GM18498 (cell line): ENCODE results near the gene GLYAT.
"Not testable (repeated sequence)": the region's sequence is repeated elsewhere in the genome, so short reads cannot be mapped to it uniquely, and the experiment has no call there.

Experiments
- ATAC-seq: cut with Tn5 transposase; IDR thresholded peaks from one replicate; pipeline ENCODE4 v1.9.1; 2021; ENCODE audit warnings: mild to moderate bottlenecking, moderate library complexity; ENCODE audit not compliant: unreplicated experiment

Gene GLYAT

DNA sequence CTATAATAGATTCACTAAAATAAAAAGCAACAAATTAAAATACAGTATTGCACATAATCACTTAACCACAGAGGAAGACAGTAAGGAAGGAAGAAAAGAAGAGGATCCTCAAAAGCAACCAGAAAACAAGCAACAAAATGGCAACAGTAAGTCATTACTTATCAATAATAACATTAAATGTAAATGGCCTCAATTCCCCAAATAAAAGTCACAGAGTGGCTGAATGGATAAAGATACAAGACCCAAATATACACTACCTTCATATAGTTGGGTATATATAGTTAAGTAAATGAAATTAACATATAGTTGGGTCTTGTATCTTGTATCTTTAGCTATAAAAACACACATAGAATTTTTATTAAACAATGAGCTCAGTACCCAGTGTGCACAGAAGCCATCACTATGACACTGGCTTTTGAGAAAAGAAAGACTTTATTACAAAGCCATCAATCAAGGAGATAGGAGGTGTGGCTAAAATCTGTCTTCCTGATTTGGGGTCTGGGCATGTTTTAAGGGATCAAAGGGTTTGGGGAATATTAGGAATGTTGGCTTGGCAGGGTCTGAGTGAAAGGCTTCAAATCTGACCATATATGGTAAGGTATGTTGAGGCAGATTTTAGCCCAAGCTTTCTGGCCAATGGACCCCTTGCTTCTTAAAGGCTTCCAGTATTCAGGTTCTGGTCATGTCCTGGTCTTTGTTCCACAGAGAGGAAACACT is 13.4 kb upstream of the GLYAT start:
- no peak for ATAC-seq

DNA sequence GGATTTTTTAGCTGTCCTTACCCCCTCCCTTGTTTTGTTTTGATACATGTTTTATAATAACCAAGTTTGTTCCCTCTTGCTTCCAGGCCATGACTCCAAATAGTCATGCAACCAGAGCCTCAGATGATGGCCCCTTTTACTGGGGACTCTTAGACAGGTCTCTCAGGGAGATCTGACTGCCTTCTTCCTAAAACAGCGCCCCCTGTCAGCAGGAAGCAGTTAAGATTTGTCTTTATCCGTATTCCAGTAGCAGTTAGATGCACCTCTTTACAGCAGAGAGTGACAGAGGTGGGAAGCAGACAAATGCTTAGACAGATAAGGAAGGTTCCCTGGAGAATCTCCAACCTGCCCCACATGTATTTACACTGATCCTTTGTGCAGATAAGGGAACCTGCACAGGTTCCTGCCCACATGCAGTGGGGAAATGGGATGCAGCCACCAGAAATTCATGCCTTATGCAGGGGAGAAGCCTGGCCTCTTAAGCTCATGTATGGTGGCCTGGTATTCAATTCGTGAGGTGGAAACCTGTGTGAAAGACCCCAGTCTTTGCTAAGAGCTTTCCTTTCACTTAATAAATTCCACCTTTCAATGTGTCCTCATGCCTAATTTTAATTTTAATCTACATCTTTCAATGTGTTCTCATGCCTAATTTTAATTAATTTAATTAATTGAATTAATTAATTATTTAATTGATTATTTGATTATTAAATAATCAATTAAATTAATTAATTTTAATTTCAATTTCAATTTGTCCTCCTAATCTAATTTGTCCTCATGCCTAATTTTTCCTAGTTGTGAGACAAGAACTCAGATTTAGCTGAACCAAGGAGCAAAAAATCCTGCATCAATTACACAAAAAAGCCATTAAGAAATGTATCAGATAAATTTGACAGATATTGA is 11.5 kb upstream of the GLYAT start:
- no peak for ATAC-seq

DNA sequence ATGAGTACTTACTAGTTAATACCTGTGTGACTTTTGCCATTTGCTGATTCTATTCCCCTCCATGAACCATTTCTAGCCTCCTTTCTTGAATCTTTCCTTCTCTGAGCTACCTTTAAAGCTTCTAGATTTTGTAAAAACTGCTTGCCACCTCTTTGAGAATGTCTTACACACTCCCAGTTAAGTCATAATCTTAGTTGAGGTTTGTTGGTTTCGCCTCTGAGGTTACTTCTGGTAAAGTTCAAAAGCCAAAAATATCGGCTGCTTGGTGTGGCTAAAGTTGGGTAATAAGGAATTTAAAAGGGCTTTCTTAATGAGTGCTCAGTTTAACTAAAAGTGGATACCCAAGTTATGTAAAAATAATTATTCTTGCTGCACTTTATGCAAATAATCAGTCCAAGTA is 10.4 kb upstream of the GLYAT start:
- peak; percentile 68 for ATAC-seq

DNA sequence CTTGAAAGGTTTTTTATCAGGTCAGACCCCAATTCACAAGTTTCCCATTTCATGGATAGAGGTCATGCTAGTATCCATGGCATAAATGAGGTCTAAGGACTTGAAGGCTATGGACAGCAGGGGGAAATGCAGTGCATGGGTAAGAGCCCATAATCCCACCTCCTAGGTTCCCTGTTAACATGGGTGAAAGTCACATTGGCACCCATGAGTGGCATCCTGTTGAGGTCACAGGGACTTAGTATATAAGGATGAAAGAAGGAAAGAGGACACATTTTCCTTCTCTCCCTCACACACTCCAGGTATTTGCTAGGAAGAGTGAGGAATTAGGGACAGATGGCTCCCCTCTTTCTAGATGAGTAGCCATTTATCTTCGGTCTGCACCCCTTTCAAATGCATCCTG is 9.4 kb upstream of the GLYAT start:
- ATAC-seq, result no peak

DNA sequence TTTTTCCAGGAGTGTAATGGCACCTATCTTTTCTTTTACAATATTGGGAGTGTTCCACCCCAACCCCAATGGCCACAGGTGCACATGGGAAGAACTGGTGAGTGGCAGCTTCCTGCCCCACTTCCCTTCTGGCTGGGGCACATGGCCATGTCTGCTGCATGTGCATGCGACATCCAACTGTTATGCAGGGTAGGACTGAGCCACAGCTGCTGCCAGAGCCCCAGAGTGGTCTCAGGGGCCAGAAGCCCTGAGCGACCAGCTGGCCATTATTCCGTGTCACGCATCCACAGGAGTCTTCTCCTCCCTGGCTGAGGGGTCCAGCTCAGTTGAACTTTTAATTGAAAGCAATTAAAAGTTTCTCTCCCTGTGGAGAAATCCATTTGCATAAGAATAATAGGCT is 8.7 kb upstream of the GLYAT start:
- no peak for ATAC-seq

DNA sequence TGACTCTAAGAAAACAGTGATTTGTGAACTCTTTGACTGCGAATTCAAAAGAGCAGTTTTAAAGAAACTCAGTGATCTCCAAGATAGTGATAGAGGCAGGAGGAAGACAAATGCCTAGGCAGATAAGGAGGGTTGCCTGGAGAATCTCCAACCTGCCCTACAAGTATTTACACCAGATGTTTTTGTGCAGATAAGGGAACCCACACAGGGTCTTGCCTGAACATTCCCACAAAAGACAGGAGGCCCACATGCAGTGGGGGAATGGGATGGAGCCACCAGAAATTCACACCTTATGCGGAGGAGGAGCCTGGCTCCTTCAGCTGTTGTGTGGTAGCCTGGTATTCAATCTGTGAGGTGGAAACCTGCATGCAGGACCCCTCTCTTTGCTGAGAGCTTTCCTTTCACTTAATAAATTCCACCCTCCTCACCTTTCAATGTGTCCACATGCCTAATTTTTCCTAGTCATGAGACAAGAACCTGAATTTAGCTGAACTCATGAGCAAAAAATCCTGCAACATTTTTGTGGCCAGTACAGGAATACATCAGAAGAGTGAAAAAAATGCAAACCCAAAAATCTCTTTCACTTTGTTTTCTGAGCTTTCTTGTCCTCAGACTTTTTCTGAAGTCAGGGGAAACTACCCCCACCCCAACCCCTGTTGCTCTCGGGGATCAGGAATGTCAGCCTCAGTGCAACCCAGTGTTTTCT is 8.1 kb upstream of the GLYAT start:
- no peak for ATAC-seq

DNA sequence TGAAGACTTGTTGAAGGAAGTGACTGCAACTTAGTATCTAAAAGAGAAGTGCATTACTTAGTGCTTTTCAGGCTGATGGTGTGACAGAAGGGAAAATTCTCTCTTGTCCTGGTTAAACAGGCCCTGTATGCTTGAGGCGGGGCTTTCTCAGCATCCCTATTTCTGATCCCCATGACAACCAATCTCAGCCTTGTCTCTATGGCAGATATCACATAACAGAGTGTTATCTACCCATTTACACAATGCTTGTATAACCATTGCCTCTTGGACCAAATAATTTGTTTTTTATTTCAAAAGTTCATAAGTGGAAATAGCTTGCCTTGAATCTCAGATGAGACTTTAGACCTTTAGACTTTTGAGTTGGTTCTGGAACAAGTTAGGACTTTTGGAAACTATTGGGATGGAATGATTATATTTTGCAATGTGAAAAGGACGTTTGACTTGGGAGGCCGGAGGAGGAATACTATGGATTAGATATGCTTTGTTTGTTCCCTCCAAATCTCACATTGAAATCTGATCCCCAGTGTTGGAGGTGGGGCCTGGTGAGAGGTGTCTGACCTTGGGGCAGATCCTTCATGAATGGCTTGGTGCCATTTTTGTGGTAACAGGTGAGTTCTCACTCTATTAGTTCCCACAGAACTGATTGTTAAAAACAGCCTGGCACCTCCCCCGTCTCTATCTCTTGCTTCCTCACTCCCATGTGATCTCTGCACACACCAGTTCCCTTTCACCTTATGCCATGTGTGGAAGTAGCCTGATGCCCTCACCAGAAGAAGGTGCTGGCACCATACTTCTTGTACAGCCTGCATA is 3.1 kb upstream of the GLYAT start:
- no peak for ATAC-seq

DNA sequence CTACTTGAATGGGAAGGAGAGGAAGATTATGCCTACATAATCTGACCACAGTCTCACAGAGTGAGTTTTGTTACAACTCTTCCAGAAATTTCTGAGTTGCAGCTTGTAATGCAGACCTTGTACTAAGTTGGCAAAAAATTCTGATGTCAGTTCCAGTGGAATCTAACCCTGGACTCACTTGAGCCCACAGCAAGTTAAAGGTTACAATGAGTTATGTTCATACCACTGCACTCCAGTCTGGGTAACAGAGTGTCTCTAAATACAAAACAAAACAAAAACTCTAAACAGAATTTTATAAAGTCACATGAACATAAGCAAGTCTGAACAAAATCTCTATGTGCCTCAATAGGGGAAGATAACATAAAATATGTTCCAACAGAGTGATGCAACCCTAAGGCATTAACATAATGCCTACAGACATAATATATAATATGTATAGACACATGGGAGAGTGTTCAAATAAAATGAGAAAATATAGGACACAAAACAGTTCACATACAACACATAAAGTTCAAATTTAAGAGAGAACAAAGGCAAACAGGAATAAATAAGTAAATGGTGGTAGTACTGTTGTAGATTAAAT is 1.1 kb downstream of the GLYAT start:
- no peak for ATAC-seq

DNA sequence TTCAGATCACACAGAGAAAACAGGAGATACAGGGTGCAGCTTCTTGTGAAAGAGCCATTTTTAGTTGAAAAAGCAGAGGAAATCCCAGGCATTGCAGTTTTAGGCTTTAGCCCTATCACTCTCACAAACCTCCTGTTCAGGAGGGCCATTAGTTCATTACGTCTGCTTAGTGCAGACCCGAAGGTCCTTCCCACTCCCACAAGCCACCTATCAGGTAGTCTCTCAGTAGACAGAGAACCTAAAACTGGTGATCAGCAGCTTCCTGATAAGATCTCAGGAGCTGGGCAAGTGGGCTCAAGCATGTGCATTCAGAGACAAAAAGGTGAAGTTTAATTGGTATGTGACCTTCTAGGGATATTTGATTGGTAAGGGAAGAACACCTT is 4.3 kb downstream of the GLYAT start:
- no peak for ATAC-seq

DNA sequence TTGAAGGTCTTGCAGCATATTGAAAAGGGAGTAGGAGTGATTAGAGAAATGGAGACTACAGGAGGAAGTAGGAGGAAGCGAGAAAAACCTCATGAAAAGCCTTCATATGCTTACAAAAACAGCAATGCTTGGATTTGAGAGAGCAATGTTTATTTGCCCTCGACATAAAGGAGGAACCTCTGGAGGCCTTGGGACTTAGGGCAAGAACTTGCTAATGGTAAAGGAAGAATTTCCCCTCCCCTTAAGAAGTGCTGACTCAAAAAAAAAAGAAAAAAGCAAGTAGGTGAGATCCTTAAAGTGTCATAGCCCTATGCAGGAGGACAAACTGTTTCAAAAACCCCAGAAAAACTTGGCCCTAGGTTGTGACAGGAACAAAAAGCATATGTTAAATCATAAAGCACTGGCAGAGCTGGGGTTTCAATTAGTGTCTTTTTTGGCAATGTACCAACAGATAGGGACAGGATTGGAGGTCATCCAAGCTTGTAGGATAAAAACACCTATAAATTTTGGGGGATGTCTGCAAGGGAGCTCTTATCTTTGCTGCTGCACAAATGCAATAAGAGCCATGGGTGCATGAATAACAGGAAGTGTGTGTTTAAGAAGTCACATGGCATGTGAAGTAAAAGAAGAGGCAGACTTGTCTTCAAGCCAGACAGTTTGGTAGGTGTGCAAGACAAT is 4.9 kb downstream of the GLYAT start:
- ATAC-seq, result no peak

DNA sequence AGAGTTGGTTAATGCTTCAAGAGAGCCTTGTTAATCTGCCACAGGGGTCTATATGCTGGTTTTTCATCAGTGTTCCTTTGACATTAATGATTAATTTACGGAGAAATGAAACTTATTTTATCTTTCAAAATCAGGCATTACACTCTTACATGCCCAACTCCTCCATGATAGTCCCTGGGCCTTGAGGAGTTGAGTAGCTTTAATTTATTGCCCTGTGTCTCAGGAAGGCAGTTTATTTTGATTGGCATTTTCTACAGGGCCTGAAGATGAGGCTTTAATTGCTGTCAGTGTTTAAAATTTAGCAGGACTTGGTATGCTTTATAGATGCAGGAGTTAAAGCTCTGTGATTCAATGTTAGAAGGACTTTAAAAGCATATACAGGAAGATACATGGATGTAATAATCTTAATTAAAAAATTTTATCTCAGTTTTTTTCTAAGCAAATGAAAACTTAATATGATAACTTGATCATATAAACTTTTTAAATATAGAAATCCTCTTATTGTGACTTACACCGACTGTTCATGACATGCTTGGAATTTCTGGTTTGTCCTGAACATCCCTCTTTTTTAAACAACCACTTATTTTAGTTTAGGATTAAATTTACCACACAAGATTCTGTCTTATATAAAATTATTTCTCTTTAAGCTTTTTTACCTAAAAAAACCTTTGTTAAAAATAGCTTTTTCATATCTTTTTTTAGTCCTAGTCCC is 12.2 kb downstream of the GLYAT start:
- no peak for ATAC-seq

DNA sequence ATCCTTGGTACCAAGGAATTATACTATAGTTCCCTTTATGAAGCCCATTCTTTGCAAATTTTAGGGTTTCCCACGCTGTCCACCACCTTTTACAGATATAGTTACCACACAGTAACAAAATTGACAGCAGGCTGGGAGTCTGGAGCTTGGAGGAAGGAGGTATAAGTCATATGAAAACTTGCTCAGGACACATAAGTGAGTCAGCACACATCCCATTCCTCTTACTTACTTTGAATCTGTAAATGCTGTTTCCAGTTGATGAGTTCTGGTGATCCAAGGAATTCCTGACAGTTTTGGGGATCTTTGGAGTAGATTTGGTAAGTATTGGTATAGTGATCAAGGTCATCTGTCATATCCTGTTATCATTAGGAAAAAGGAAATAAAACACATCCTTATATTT is 19.2 kb downstream of the GLYAT start:
- ATAC-seq, result no peak

DNA sequence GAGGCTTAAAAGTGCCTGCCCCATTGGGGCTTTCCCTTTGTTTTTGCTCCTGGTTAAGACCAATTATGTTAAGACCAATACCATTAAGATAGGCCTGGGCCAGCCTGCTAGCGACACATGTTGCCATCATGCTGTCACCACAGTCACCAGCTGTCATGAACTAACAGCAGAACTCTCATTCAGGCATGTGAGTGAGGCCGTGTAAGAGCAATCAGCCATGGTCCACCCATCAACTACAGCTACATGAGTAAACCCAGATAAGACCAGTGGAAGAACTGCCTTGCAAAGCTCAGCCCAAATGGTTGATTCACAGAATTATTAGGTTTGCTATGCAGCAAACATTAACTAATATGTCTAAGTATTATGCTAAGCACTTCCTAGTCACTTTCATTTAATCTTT is 19.9 kb downstream of the GLYAT start:
- ATAC-seq, result no peak

DNA sequence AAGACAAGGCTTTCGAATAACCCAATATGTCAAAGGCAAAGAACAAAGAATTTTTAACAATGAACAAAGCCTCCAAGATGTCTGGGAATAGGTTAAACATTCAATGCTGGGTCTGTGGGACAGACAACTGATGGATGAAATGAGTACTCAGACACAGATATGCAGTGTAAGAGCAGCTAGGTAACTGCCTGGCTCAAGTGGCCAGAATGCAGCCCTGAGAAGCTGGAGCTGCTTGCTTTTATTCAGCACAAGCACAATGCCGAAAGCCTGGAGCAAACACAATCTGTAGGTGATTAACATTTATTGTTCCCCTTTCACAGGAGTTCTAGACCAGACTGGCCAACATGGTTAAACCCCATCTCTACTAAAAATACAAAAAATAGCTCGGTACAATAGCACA is 24.0 kb downstream of the GLYAT start:
- no peak for ATAC-seq

DNA sequence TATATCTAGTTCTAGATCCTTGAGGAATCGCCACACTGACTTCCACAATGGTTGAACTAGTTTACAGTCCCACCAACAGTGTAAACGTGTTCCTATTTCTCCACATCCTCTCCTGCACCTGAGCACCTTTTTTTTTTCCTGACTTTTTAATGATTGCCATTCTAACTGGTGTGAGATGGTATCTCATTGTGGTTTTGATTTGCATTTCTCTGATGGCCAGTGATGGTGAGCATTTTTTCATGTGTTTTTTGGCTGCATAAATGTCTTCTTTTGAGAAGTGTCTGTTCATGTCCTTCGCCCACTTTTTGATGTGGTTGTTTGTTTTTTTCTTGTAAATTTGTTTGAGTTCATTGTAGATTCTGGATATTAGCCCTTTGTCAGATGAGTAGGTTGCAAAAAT is 34.9 kb downstream of the GLYAT start:
- not testable (repeated sequence) for ATAC-seq

DNA sequence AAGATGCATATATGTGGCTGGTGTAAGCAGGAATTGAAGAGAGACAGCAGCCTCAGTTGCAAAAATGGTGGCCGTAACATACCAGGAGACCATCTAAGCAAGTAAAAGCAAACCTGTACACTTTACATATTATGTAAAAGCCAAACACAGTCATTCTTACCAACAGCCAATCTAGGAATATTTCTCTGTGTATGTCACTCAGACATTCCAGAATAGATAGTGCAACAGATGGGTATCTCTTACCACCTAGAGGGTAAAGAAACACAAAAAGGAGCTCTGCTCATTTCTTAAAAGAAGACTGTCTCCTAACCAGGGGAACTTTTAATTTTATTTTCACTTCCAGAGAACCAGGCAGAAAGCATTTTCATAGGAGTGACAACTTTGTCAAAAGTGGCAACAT is 38.7 kb downstream of the GLYAT start:
- ATAC-seq, result no peak

DNA sequence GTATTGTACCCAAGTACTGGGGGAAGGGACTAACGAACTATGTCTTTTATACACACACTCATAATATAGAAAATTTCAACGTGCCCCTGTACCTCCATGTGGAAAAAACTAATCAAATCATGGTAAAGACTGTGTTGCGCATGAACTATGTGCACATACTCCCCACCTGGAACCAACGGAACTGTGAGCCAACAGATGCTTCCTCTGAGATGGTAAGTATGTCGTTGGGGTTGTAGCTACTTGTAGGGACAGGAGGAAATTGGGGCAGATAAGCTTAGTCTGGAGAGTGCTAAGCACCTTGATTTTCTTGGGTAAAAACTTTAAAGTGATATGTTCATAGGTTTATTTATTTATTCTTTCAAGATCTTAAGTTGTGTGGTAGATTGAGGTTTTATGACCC is 40.1 kb downstream of the GLYAT start:
- no peak for ATAC-seq

DNA sequence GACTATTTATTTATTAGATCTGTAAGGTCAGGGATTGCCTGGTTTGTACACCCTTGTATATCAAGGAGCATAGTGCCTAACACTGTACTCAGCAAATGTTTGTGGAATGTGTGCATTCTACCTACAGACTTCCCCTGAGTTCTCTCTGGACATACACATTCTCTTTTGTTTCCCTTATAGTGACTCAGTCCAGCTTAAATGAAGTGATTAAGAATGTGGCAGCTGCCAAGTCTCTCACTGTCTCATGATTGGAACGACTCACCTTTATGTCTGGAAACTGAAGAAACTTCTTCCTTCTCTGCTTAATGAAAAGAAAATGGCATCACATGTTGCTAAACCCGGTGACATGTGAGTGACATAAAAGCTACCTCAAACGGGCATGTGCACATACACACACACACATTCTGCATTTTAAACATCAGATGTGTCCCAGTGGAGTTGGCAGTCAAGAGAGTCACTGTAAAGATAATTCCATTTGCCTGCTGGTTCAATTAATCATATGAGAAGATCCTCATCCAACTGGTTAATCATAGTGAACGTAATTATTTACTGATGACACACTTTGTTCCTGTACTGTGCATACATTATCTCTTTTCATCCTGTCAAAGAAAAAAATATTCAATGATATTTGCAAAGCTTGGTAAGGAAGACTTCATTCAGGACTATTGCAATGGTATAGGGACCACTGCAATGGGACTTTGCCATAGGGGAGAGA is 42.8 kb downstream of the GLYAT start:
- ATAC-seq, result no peak
